PC-3 (cell line): Measurements from ENCODE around the gene WEE1. TPM values are rescaled to one million over a fixed set of nuclear protein-coding genes. Genes with fewer than 3 reads are reported as not detected.

Experiments
- ATAC-seq: fragments of 200-7000 bp; cut with Tn5 transposase; 2 replicates; pipeline ENCODE4 v1.9.1; 2020; ENCODE audit warnings: mild to moderate bottlenecking, moderate library complexity
- BruUV-seq: library from RNA; stranded (reverse); fragments of 400-500 nt; replicated peaks from 2 replicates; lab custom pipeline; 2021; lab: Mats Ljungman, UMichigan
- CTCF ChIA-PET: fragments of 300-600 bp; sonication (Branson Sonifier 250); formaldehyde crosslinking; loops from one replicate; lab custom pipeline; 2022; ENCODE audit warnings: antibody characterized with exemption; lab: Charles Lee
- POLR2A ChIA-PET: fragments of 300-600 bp; sonication (Branson Sonifier 250); formaldehyde crosslinking; loops from one replicate; lab custom pipeline; 2022; ENCODE audit warnings: antibody characterized with exemption; ENCODE audit not compliant: unreplicated experiment; lab: Charles Lee
- DNase-seq: peaks from one replicate; pipeline ENCODE4 v3.0.0-alpha.2; 2015
- H2AFZ ChIP-seq: fragments of 300-600 bp; sonication (generic); 2 replicates; pipeline ENCODE4 v1.6.0; 2016; ENCODE audit warnings: antibody characterized with exemption, low read length
- H3F3A ChIP-seq: fragments of 300-600 bp; sonication (generic); one replicate; pipeline ENCODE4 v1.6.0; 2017; ENCODE audit warnings: antibody characterized with exemption, low read length, control low read depth, mild to moderate bottlenecking; ENCODE audit not compliant: unreplicated experiment
- H3K27ac ChIP-seq: fragments of 300-600 bp; sonication (generic); 2 replicates; pipeline ENCODE4 v1.5.1; 2016; ENCODE audit warnings: mild to moderate bottlenecking, low read length
- H3K27me3 ChIP-seq: fragments of 300-600 bp; sonication (generic); 2 replicates; pipeline ENCODE4 v1.6.1; 2016; ENCODE audit warnings: low read length, mixed read lengths
- H3K36me3 ChIP-seq: fragments of 300-600 bp; sonication (generic); 2 replicates; pipeline ENCODE4 v1.6.1; 2016; ENCODE audit warnings: low read depth, mixed run types, low read length, mixed read lengths
- H3K4me1 ChIP-seq: fragments of 300-600 bp; sonication (generic); 2 replicates; pipeline ENCODE4 v1.5.1; 2016; ENCODE audit warnings: low read length; ENCODE audit not compliant: insufficient read depth
- H3K4me2 ChIP-seq: fragments of 300-600 bp; sonication (generic); 2 replicates; pipeline ENCODE4 v1.6.0; 2016; ENCODE audit warnings: low read length
- H3K4me3 ChIP-seq: fragments of 300-600 bp; sonication (generic); 2 replicates; pipeline ENCODE4 v1.5.1; 2016; ENCODE audit warnings: mild to moderate bottlenecking, low read length, mixed read lengths
- H3K79me2 ChIP-seq: fragments of 300-600 bp; sonication (generic); 2 replicates; pipeline ENCODE4 v1.6.1; 2017; ENCODE audit warnings: low read length, mixed read lengths
- H3K9ac ChIP-seq: fragments of 300-600 bp; sonication (generic); 2 replicates; pipeline ENCODE4 v1.6.0; 2016; ENCODE audit warnings: mild to moderate bottlenecking, low read length
- H3K9me2 ChIP-seq: fragments of 300-600 bp; sonication (generic); replicated peaks from 2 replicates; pipeline ENCODE4 v1.6.1; 2016; ENCODE audit warnings: mixed run types, low read length, mixed read lengths
- H3K9me3 ChIP-seq: fragments of 300-600 bp; sonication (generic); 2 replicates; pipeline ENCODE4 v1.6.1; 2016; ENCODE audit warnings: low read length, mixed read lengths
- H4K20me1 ChIP-seq: fragments of 300-600 bp; sonication (generic); 2 replicates; pipeline ENCODE4 v1.6.1; 2016; ENCODE audit warnings: low read length, mixed read lengths
- CTCF ChIP-seq: fragments of 300-600 bp; sonication (generic); conservative IDR thresholded peaks from 2 replicates; pipeline ENCODE4 v1.5.1; 2017; ENCODE audit warnings: antibody characterized with exemption, low read depth, mild to moderate bottlenecking, low read length
- EZH2 ChIP-seq: fragments of 300-600 bp; sonication (generic); IDR thresholded peaks from one replicate; pipeline ENCODE4 v1.6.1; 2017; ENCODE audit warnings: antibody characterized with exemption, mild to moderate bottlenecking, low read length; ENCODE audit not compliant: unreplicated experiment
- EZH2phosphoT487 ChIP-seq: fragments of 300-600 bp; sonication (generic); IDR thresholded peaks from 2 replicates; pipeline ENCODE4 v1.6.1; 2018; ENCODE audit warnings: mild to moderate bottlenecking, antibody characterized with exemption, low read length, borderline replicate concordance
- intact Hi-C: fragments of 100-400 bp; cut with micrococcal nuclease; formaldehyde crosslinking; loops from 2 replicates; pipeline ENCODE4 v1.9.0; 2023
- total RNA-seq: library from RNA; depleted of rRNA; stranded (reverse); fragments of >200 nt; gene quantifications from 2 replicates; pipeline ENCODE4 v1.2.3, GENCODE V29; 2014

Gene WEE1
- total RNA-seq, 1 experiment from 2014 or later = 46.9 TPM

- CTCF ChIA-PET = interaction anchor here (1.2 kb wide), 1 partner anchor 9 kb away, joined by 3 read pairs; no protein-coding TSS in a partner anchor
- no peaks in the 10 kb centered on the region for H3K9me3 ChIP-seq
- H3F3A ChIP-seq = no peaks in the 10 kb centered on the region
- TF ChIP-seq CTCF (no peak), EZH2 (no peak), EZH2phosphoT487 (no peak)
- no peaks in the 10 kb centered on the region for H3K79me2 ChIP-seq
- H3K27me3 ChIP-seq = no peaks in the 10 kb centered on the region
- H2AFZ ChIP-seq = no peak overlapping the region
- no TSS peak for BruUV-seq
- no peak overlapping the region for H3K4me2 ChIP-seq
- intact Hi-C loops = no loop called here
- H3K27ac ChIP-seq = no peak overlapping the region
- no peak for DNase-seq
- H4K20me1 ChIP-seq = no peaks in the 10 kb centered on the region
- no peak overlapping the region for H3K9ac ChIP-seq
- POLR2A ChIA-PET = no interaction called here
- no peaks in the 10 kb centered on the region for H3K9me2 ChIP-seq
- no peaks in the 10 kb centered on the region for H3K36me3 ChIP-seq
- H3K4me1 ChIP-seq = peaks cover 17% of the 10 kb centered on the region
- no peak for ATAC-seq
- no peak overlapping the region for H3K4me3 ChIP-seq
These were observed 30.7 kb downstream of the WEE1 start for GRCh38 chr11:9604134-9604533.

GRCh38 chr11:9605742-9606141 lies 32.3 kb downstream of the WEE1 start:
- Histone ChIP-seq H3K9me3 (no peaks in the 10 kb centered on the region), H3K79me2 (no peaks in the 10 kb centered on the region), H3K4me3 (no peak overlapping the region), H3K27me3 (no peaks in the 10 kb centered on the region), H2AFZ (no peak overlapping the region), H3F3A (no peaks in the 10 kb centered on the region), H3K4me1 (peaks cover 11% of the 10 kb centered on the region), H3K27ac (no peak overlapping the region), H3K9me2 (no peaks in the 10 kb centered on the region), H4K20me1 (no peaks in the 10 kb centered on the region), H3K9ac (no peak overlapping the region), H3K4me2 (no peak overlapping the region), H3K36me3 (no peaks in the 10 kb centered on the region)
- DNase-seq = no peak
- CTCF ChIA-PET = no interaction called here
- intact Hi-C loops = no loop called here
- POLR2A ChIA-PET = interaction anchor here (0.7 kb wide), 1 partner anchor 145 kb away, joined by 4 read pairs; no protein-coding TSS in a partner anchor
- no TSS peak for BruUV-seq
- TF ChIP-seq EZH2phosphoT487 (no peak), EZH2 (no peak), CTCF (no peak)
- ATAC-seq = no peak

DNA sequence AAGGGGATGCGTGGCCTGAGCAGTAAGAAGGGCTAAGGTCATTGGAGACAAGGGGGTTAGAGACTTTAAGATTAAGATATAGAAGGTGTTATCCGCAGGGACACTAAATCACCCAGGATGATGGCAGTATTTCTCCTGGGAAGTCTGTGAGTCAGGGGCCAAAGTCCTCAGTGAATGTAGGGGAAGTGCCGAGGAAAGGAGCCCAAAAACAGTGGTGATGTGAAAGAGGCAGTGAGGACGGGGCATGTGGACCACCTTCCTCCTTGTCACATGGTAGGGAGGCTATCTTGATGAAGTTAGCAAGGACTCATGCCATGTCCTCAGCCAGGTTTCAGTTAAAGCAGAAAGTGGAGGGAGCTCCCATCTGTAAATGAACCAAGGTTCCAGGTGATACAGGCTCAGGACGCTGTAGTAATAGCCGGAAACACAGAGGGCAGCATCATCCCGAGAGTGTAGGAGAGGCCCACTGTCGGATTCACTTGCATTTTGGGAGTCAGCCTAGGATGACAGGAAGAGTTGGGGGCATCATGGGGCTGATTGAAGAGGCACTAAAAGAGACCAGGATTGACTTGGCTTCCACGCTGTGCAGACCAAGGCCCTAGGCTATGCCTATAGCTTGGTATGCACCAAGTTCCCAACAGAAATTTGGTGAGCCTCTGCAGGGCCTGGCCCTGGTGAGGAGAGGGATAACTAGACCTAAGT lies 33.5 kb downstream of the WEE1 start:
- H3K4me2 ChIP-seq = no peak overlapping the region
- H3K9me2 ChIP-seq = no peaks in the 10 kb centered on the region
- no peaks in the 10 kb centered on the region for H3F3A ChIP-seq
- TF ChIP-seq EZH2phosphoT487 (no peak), CTCF (peak; percentile 34; the same call in 1 of the 2 replicates), EZH2 (no peak)
- no peaks in the 10 kb centered on the region for H3K27me3 ChIP-seq
- intact Hi-C loops = no loop called here
- no peak overlapping the region for H3K9ac ChIP-seq
- H3K79me2 ChIP-seq = no peaks in the 10 kb centered on the region
- no peak overlapping the region for H3K27ac ChIP-seq
- ChIA-PET CTCF (interaction anchor here (0.6 kb wide), 1 partner anchor 49 kb away, joined by 3 read pairs; no protein-coding TSS in a partner anchor), POLR2A (no interaction called here)
- DNase-seq (peak; percentile 18), ATAC-seq (peak; percentile 37; the same call in 1 of the 2 replicates)
- no peaks in the 10 kb centered on the region for H3K36me3 ChIP-seq
- H2AFZ ChIP-seq = no peak overlapping the region
- H3K9me3 ChIP-seq = no peaks in the 10 kb centered on the region
- BruUV-seq = no TSS peak
- no peaks in the 10 kb centered on the region for H4K20me1 ChIP-seq
- peaks cover under 1% of the 10 kb centered on the region; the same call in 1 of the 2 replicates for H3K4me1 ChIP-seq
- no peak overlapping the region for H3K4me3 ChIP-seq
